K562 treated with DMSO at 1 percent for 24 hours (cell line): ENCODE results near the gene TMEM35B. TPM values are rescaled to one million over a fixed set of nuclear protein-coding genes. Genes with fewer than 3 reads are reported as not detected.

ENCODE experiments used
- total RNA-seq: library from RNA; unstranded; fragments of 300-600 nt; gene quantifications from 2 replicates; pipeline ENCODE4 v1.2.3, GENCODE V29; 2022; ENCODE audit warnings: low read depth; ENCODE audit not compliant: insufficient read depth

Gene TMEM35B
- 25.5 and 29.4 TPM in 2 replicates for total RNA-seq

GRCh38 chr1:34984793-34985608 is at the start of gene TMEM35B:
TMEM35B (minus strand) TSS chr1:34985347; CDS start chr1:34985305, 42 bp downstream.

Other genes starting within 250 kb of the TMEM35B start
- gene GJB5, start 230.3 kb downstream of the TMEM35B start, total RNA-seq, result not detected in 2 replicates
- not detected in 2 replicates for gene GJB4, start 225.6 kb downstream of the TMEM35B start, total RNA-seq
- not detected in 2 replicates for gene GJB3, start 204.1 kb downstream of the TMEM35B start, total RNA-seq
- not detected in 2 replicates for gene GJA4, start 192.3 kb downstream of the TMEM35B start, total RNA-seq
- 46.5 and 49.0 TPM in 2 replicates for gene SMIM12, start 125.6 kb downstream of the TMEM35B start, total RNA-seq
- gene DLGAP3, start 55.7 kb downstream of the TMEM35B start, total RNA-seq, result 0.09 TPM in 1 of 2 replicates, not detected in the other
- gene ZMYM6, start 46.6 kb upstream of the TMEM35B start, total RNA-seq, result 4.4 and 6.2 TPM in 2 replicates
- gene ZMYM1, start 94.0 kb upstream of the TMEM35B start, total RNA-seq, result 4.9 and 8.0 TPM in 2 replicates
- gene SFPQ, start 207.8 kb upstream of the TMEM35B start, total RNA-seq, result 272 and 295 TPM in 2 replicates